SU-DHL-6 (cell line): ENCODE measurements around the gene PAQR4.

Source experiments
- H2AFZ ChIP-seq: fragments of 200-600 bp; sonication (generic); 2 replicates; pipeline ENCODE4 v1.6.1; 2014; ENCODE audit warnings: low read depth, mild to moderate bottlenecking, moderate library complexity, mixed read lengths, antibody characterized with exemption, low read length; ENCODE audit not compliant: severe bottlenecking
- H3F3A ChIP-seq: fragments of 200-600 bp; shearing (Covaris generic); 2 replicates; pipeline ENCODE4 v1.6.0; 2016; ENCODE audit warnings: antibody characterized with exemption, mild to moderate bottlenecking; ENCODE audit not compliant: insufficient read depth
- H3K27ac ChIP-seq: fragments of 200-600 bp; sonication (generic); 2 replicates; pipeline ENCODE4 v1.5.1; 2016; ENCODE audit warnings: low read depth, mild to moderate bottlenecking, low read length, moderate library complexity, mixed read lengths
- H3K27me3 ChIP-seq: fragments of 200-600 bp; sonication (generic), shearing (Covaris generic); 2 replicates; pipeline ENCODE4 v1.6.0; 2014; ENCODE audit warnings: mild to moderate bottlenecking, low read length
- H3K36me3 ChIP-seq: fragments of 200-600 bp; sonication (generic); 2 replicates; pipeline ENCODE4 v1.6.1; 2014; ENCODE audit warnings: mild to moderate bottlenecking, low read length, mixed read lengths
- H3K4me2 ChIP-seq: fragments of 300-600, 200-600 bp; shearing (Covaris generic), sonication (generic); 2 replicates; pipeline ENCODE4 v1.6.0; 2014; ENCODE audit warnings: low read length, low read depth, mild to moderate bottlenecking; ENCODE audit not compliant: poor library complexity, severe bottlenecking
- H3K4me3 ChIP-seq: fragments of 200-600 bp; sonication (generic); 2 replicates; pipeline ENCODE4 v1.5.1; 2014; ENCODE audit warnings: antibody characterized with exemption, low read length, mild to moderate bottlenecking, mixed read lengths; ENCODE audit not compliant: insufficient read depth, poor library complexity, severe bottlenecking
- H3K79me2 ChIP-seq: fragments of 200-600 bp; sonication (generic); 2 replicates; pipeline ENCODE4 v1.6.1; 2014; ENCODE audit warnings: mild to moderate bottlenecking, low read length, moderate library complexity; ENCODE audit not compliant: insufficient read depth
- H3K9ac ChIP-seq: fragments of 200-600 bp; sonication (generic); 2 replicates; pipeline ENCODE4 v1.7.0; 2014; ENCODE audit warnings: mild to moderate bottlenecking, low read length
- H3K9me2 ChIP-seq: fragments of 200-600 bp; sonication (generic); replicated peaks from 2 replicates; pipeline ENCODE4 v1.6.1; 2014; ENCODE audit warnings: low read length; ENCODE audit not compliant: insufficient read depth
- H3K9me3 ChIP-seq: fragments of 200-600 bp; sonication (generic); 2 replicates; pipeline ENCODE4 v1.6.1; 2014; ENCODE audit warnings: low read length, mixed read lengths; ENCODE audit not compliant: insufficient read depth
- H4K20me1 ChIP-seq: fragments of 200-600 bp; sonication (generic); 2 replicates; pipeline ENCODE4 v1.6.1; 2014; ENCODE audit warnings: low read depth, mild to moderate bottlenecking, antibody characterized with exemption, low read length, moderate library complexity, mixed read lengths
- CTCF ChIP-seq: fragments of 200-600 bp; sonication (generic); IDR thresholded peaks from one replicate; pipeline ENCODE4 v1.5.1; 2017; ENCODE audit warnings: antibody characterized with exemption, mild to moderate bottlenecking, low read length, moderate library complexity; ENCODE audit not compliant: insufficient read depth, poor library complexity, severe bottlenecking
- EZH2phosphoT487 ChIP-seq: fragments of 200-600 bp; sonication (generic), shearing (Covaris generic); conservative IDR thresholded peaks from 2 replicates; pipeline ENCODE4 v1.6.1; 2018; ENCODE audit warnings: mild to moderate bottlenecking, antibody characterized with exemption, low read length, moderate library complexity, mixed read lengths

The PAQR4 gene

DNA sequence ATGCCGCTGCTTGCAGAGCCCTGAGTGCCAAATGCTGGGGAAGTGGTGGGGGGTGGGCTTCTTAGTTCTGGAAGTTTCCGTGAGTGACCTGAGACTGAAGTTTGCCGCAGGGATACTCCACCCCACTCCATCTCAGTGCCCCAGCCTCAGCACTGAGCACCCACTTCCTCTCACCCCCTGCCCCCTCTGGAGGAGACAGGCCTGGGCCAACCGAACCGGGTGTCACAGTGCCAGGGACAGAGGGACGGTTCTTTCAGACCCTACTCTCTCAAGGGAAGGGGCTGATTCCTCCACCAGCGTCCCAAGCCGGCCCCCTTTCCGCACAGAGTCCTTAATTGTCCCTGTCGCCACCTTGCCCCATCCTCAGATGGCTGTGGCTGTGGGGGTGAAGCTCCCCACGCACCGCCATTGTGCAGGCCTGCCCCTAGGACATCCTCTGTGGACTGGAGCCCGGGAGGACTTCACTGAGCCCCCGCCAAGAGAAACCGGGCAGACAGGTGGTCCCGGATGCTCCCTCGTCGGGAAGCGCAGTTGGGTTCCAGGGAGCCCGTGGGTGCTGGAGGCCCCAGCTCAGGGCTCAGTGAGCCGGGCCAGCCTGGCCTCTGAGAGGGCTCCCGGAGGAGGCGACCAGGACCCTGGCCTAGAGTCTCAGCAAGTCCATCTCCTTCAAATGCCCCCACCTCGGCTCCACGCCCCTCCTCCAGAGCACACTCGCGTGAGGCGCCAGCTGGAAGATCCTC lies 6.6 kb upstream of the PAQR4 start:
- H3K4me3 ChIP-seq, result peak overlapping the region; percentile 67
- H3K27me3 ChIP-seq, result no peaks in the 10 kb centered on the region
- TF ChIP-seq EZH2phosphoT487 (no peak), CTCF (no peak)
- H3K9me3 ChIP-seq, result no peaks in the 10 kb centered on the region
- no peaks in the 10 kb centered on the region for H3K36me3 ChIP-seq
- H4K20me1 ChIP-seq, result no peaks in the 10 kb centered on the region
- H3K9me2 ChIP-seq, result no peaks in the 10 kb centered on the region
- H3K27ac ChIP-seq, result peak overlapping the region; percentile 94
- no peaks in the 10 kb centered on the region for H3K79me2 ChIP-seq
- peaks cover 38% of the 10 kb centered on the region for H3F3A ChIP-seq
- peak overlapping the region; percentile 72 for H3K9ac ChIP-seq
- H3K4me2 ChIP-seq, result peak overlapping the region; percentile 77
- no peak overlapping the region for H2AFZ ChIP-seq

GRCh38 chr16:2963074-2963722 lies 6.0 kb upstream of the PAQR4 start:
- H2AFZ ChIP-seq, result no peak overlapping the region
- no peaks in the 10 kb centered on the region for H3K9me2 ChIP-seq
- H3K4me3 ChIP-seq, result peak overlapping the region; percentile 67
- no peaks in the 10 kb centered on the region for H3K79me2 ChIP-seq
- H3K9ac ChIP-seq, result peak overlapping the region; percentile 72
- H3F3A ChIP-seq, result peaks cover 42% of the 10 kb centered on the region
- peak overlapping the region; percentile 94 for H3K27ac ChIP-seq
- no peaks in the 10 kb centered on the region for H3K9me3 ChIP-seq
- no peaks in the 10 kb centered on the region for H3K36me3 ChIP-seq
- no peaks in the 10 kb centered on the region for H4K20me1 ChIP-seq
- H3K4me2 ChIP-seq, result peak overlapping the region; percentile 77
- H3K27me3 ChIP-seq, result no peaks in the 10 kb centered on the region
- TF ChIP-seq EZH2phosphoT487 (no peak), CTCF (no peak)

GRCh38 chr16:2963723-2964474 lies 5.2 kb upstream of the PAQR4 start, which contains the start of gene KREMEN2:
KREMEN2 (plus strand) TSS chr16:2964275; CDS start chr16:2964521, 246 bp downstream.
- Histone ChIP-seq H3F3A (peaks cover 44% of the 10 kb centered on the region), H3K79me2 (no peaks in the 10 kb centered on the region), H3K4me3 (peak within 1 kb of the TSS; percentile 67), H3K9ac (peak within 1 kb of the TSS; percentile 72), H3K4me2 (peak within 1 kb of the TSS; percentile 77), H3K27ac (peak within 1 kb of the TSS; percentile 94), H4K20me1 (no peaks in the 10 kb centered on the region), H2AFZ (peak within 1 kb of the TSS; percentile 1), H3K27me3 (no peaks in the 10 kb centered on the region), H3K9me3 (no peaks in the 10 kb centered on the region), H3K36me3 (no peaks in the 10 kb centered on the region), H3K9me2 (no peaks in the 10 kb centered on the region)
- TF ChIP-seq CTCF (peak; percentile 22), EZH2phosphoT487 (no peak)
